Dedifferentiated amniotic fluid mesenchymal stem cell (primary cell): ENCODE results near the gene HIBADH.
"Not testable (repeated sequence)": the region's sequence is repeated elsewhere in the genome, so short reads cannot be mapped to it uniquely, and the experiment has no call there.

Experiments
- DNase-seq: peaks from one replicate; pipeline ENCODE4 v3.0.0-alpha.2; 2016; ENCODE audit errors: extremely low spot score

HIBADH gene

DNA sequence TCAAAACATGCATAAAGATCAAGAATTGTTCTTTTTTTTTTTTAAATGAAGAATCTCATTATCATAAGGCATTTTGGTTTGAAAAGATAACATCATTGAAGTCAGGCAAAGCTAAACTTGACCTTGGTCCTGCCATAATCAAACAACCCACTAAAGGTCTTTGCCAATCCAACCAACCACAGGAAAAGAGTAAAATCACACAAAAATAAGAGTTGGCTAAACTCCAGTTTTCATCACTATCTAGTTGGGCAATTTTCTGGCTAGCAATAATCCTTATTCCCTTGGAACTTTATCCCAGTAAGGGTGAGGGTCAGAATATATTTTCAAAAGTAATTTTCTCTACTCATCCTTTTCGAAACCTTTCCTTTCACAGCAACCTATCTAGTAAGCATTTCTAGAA is 62.4 kb downstream of the HIBADH start:
- no peak for DNase-seq

DNA sequence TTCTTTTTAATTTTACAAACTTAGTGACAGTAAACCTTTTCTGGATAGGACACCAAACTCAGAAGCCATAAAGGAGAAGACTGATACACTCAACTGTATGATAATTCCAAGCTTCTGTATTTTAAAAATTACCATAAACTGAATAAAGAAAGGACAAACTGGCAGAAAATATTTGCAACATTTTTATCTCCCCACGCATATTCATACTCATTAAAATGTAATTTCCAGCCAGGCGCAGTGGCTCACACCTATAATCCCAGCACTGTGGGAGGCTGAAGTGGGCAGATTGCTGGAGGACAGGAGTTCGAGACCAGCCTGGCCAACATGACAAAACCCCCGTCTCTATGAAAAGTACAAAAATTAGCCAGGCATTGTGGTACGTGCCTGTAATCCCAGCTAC is 67.7 kb downstream of the HIBADH start:
- DNase-seq, result no peak

DNA sequence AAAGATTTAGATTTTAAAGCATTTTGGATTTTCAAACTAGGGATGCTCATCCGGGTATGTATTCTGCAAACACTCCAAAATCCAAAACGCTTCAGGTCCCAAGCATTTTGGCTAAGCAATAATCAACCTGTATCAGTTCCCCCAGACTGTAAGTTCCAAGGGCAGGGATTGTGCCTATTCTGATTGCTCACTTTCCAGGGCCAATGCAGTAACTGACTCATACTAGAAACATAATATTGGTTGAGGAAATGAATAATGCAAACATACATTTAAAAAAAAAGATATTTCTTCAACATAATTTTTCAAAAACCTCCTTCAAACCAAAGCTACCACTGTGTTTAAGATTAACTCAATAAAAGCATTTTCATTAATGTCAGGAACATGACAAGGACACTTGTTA is 69.5 kb downstream of the HIBADH start:
- DNase-seq, result no peak

DNA sequence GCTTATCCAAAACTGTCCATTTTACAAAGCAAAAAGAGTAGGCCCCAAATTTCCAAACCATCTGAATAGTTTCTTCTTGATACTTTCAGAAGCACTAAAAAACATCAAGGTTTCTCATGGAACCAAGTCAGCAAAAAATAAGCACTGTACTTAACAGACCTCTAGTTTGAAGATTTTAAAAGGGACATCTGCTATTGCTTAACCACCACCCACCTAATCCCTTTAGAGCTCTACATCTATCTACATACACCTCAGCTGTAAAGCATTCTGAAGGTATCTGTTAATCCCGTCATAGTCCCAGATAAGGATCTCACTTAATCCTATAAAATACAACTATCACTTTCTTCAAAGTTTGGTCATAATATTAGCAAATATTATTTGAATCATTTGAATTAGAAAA is 72.3 kb downstream of the HIBADH start:
- no peak for DNase-seq

DNA sequence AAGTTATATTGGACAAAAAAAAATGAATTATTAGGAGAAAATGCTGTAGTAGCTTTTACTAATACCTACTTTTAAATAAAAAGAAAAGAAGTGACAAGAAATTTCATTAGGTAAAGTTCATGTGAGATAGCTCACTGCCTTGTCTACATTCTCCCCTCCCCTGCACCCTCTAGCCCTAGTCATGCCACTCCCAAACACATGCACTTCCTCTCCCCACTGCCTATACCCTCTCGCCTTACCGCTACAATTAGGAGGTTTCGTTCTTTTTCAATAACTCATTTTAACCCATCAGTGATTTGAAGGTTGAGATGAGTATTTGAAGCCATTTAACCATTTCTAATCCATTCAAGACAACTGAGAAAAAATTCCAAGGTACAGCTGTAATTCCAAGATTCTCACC is 75.3 kb downstream of the HIBADH start:
- DNase-seq, result no peak

DNA sequence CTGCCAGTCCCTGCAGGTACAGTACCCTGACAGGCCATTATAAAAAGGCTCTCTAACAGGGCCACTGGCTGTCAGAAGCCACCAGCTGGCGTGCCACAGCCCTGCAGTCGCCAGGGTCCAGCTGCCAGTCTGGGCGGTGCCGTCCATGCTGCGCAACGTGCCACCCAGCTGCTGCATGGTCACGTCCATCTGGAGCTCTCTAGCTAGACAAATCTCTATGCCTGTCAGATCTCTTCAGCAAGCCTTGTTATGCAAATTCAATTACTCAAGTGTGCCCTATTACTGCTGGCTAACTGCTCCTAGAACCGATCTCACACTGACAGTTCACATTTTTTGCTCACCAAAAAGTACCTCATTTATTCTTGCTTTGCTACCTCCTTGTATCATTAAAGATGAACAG is 75.9 kb downstream of the HIBADH start:
- DNase-seq, result no peak

DNA sequence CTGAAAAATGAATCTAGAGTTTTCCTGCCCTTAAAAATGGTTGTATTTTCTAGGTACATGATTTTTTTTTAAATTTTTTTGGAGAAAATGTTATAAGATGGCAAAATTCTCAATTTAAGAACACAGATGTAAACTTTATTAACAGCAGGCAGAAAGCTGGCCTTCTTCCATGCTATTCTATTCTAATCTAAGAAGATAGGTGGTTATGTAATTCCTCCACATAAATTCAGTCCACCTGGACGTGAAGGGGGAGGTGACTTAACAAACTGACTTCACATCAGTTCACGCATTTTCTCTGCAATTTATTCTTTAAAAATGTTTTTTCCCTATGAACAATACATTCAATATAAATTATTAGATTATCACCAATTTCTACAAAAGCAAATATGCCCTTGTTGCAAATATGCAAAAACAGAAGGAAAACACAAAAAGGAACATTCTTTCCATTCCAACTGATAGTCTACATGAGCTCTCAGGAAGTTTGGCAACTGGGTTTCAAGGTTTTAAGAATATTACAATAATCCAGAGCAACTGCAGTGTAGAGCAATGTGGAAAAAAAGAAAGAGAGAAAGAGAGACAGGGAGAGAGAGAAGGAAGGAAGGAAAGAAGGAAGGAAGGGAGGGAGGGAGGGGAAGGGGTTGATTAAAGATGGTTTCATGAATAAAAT is 76.8 kb downstream of the HIBADH start:
- peak; percentile 22 for DNase-seq

DNA sequence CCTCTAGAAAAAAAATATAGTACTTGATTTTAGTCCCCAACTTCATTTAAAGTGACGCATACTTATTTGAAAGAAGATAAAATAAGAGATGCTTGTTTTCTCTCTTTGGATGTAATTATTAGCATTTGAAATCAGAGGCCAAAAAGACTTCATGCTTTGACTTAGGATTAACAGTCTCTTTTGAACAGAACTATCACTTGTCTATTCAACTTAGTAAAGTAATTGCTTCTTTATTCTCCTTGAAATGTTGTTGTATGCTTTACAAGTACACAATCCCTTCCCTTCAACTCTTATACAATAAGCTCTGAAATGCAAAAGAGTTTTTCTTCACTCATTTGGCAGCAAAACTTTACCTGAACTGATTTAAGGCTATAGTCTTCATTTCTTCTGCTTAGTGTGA is 80.8 kb downstream of the HIBADH start:
- no peak for DNase-seq

DNA sequence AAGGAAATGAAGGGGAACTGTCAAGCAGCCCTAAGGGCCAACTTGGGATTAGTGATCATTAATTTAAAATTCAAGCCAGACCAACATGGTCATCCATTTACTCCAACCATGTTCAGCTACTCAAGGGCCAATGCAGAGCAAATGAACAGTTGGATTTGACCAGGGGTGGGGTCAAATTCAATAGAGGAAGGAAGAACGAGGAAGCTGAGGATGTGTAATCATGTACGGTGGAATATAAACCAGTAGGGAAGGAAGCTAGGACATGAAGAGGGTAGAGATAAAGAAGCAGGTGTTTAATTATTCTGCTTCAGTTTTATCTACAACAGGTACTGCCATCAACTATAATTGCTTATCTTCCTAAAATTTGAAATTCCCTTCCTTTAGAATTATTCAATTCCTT is 81.6 kb downstream of the HIBADH start:
- no peak for DNase-seq

DNA sequence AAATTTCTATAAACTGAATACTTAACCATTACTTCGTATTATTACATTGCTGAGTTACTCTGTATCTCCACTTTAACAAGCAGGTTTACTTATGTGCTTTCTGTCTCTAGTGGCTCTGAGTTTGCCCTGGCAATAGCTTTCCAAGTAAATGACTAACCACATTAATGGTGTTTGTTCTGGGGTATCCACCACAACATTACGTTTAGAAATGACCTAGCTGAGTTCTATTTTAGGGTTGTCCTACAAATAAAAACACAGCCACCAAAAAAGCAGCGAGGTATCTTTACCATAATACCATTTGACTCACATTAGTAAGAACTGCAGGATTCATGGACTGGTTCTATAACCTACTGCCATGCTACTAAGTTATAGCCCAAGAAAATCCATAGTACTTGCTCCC is 83.1 kb downstream of the HIBADH start:
- DNase-seq, result no peak

DNA sequence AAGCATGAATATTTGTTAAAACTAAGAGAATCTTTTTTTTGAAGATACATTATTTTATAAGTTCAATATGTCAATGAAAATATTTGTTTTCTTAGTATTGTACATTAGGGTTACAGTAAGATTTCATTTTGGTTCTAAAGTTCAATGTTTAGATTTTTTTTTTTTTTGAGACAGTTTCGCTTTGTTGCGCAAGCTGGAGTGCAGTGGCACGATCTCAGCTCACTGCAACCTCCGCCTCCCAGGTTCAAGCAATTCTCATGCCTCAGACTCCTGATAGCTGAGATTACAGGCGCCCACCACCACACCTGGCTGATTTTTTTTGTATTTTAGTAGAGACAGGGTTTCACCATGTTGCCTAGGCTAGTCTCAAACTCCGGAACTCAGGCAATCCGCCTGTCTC is 84.5 kb downstream of the HIBADH start:
- DNase-seq, result not testable (repeated sequence)

DNA sequence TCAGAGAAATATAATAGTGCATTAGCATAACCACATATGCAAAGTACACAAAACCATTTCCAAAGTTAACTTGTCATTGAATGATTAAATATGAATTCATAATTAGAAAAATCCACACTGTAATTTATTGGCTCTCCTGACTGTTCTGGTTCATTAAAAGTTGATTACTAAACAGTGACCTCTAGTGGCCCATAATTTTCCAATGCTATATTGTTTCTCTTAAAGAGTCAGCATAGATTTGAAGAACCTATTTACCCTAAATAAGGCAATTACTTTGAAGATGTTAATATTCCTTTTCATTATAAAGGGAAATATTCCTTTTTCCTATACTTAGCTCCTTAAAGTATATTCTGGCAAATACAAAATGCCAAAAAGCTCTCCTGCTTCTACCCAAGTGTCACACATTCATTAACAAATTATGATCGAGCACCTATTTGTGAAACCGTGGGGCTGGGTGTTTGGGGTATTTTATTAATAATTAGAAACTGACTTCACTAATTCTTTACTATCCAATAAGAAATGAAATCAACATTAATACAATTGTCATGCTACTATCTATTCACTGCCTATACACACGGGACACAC is 86.2 kb downstream of the HIBADH start:
- no peak for DNase-seq

DNA sequence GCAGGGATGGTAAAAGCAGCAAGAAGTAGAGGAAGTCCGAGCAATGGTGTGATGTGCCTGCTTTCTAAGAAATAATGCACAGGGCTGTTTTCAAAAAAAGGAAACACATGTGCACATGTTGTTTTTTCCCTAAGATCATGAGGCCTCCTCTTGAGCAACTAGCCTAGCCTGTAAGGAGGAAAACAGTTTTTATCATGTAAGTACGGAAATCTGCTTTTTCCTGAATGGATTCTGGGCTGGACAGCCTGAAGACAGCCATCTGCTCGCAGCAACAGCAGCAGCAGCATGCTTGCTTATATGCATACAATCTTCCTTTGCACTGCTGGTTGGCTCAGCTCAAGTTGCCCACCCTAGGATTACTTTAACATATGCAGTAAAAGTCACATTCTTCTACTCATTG is 87.1 kb downstream of the HIBADH start:
- no peak for DNase-seq

DNA sequence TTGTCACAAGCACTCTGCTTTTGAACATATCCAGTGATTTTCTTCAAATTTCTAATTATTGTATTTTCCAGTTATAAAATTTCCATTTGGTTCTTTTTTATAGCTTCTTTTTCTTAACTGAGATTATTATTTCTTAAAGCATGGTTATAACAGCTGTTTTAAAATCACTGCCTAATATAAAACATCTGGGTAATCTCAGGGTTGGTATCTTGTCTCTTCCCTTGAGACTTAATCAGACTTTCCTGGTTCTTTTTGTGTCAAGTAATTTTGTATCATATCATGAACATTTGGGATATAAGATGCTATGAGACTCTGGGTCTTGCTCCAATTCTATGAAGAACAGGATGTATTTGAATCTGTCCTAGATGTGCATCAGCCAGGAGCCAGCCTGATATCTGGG is 93.6 kb downstream of the HIBADH start:
- DNase-seq, result no peak

DNA sequence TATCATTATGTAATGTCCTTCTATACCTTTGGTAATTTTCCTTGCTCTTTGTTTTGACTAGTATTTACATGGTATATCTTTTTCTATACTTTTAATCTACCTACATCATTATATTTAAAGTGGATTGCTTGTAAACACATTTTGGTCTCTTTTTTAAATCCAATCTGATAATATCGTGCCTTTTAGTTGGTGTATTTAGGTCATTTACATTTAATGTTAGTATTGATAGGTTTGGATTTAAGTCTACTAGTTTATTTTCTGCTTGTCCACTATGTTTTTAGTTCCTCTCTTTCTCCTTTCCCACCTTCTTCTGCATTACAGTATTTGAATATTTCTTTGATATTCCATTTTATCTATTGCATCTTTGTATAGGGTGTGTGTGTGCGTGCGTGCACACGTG is 95.4 kb downstream of the HIBADH start:
- DNase-seq, result no peak

DNA sequence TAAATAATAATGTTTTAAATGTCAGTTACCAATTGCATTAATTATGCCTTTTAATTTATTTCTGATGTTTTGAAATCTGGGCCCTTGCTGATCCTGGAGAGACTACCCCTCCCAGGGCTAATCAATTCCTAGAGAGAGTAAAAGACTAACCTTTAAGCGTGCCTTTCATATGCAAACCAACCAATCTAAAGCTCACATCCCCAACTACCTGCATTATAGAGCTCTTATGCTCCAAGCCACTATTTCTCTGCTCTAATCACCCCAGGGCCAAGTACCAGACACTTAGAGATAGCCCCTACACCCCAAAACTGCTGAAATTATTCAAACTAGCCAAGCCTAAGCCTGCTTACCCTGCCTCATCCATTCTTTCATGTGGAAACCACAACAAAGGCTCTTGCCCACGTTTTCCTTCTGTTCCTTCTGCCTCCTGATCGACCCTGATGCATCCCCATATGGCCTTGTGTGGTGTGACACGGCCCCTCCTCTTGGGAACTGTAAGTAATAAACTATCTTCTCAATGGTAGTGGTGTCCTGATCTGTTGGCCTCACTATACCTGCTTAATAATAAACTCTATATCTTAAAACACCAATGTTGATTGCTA is 97.7 kb downstream of the HIBADH start:
- no peak for DNase-seq

DNA sequence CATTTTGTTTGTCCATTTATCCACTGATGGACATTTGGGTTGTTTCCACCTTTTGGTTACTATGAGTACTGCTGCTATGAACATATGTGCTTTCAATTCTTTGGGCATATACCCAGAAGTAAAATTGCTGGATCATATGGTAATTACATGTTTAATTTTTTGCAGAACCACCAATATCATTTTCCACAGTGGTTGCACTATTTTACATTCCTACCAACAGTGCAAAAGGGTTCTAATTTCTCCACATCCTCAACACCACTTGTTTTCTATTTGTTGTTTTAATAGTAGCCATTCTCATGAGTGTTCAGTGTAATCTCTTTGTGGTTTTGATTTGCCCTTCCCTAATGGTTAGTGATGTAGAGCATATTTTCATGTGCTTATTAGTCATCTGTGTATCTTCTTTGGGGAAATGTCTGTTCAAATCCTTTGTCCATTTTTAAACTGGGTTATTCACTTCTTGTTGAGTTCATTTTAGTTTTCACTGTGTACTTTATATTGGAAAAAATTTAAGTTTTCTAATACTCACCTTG is 101.9 kb downstream of the HIBADH start:
- DNase-seq, result no peak

DNA sequence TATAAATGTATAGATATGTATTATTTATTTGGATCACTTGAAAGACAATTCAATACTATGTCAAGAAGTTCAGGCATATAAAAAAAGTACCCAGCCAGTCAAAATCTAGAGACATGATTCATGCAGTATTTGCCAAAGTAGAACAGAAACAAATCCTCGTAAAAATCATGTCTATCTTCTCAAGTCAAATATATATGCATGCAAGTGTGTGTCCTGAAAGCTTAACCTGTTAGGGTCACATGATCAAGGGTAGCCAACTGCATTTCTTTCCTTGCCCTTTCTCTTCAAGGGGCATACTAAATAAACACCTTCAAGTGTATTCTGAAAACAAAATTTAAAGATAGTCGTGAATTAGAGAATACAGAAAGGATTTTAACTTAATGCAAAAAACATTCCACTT is 107.0 kb downstream of the HIBADH start:
- no peak for DNase-seq

DNA sequence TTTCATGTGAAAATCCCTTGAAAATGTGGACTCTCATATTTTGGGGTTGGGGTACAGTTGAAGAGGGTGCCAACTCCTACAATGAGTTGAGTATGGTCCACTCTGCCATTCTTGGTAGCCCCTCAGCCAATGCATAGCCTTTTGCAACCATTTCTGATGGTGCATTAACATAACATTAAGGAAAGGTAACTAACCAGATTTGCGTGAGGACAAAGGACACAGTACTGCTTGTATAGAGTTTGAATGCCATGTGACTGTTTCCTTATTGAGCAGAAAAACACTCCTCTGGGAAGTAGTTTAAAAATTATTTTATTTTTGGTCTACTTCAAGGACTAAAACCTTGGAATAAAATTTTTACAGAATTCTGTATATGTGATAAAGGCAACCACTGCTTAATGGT is 107.9 kb downstream of the HIBADH start:
- no peak for DNase-seq

DNA sequence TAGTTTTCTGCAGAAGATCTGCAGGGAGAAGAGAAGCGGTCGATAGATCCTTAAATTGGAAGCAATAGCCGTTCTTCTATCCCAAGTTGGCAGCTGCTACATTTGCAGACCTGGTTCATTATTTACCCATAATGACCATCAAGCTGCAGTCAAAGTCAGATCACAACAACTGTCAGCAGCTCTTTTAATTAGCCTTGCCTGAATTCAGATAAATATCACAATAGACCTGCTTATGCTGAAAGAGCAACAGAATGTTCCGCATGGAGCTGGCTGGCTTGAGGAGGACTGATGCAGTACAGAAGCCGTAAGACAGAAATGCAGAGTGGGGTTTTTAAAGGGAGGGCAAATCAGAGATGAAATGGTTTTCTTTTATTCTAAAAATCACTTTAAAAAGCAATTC is 109.4 kb downstream of the HIBADH start:
- no peak for DNase-seq

DNA sequence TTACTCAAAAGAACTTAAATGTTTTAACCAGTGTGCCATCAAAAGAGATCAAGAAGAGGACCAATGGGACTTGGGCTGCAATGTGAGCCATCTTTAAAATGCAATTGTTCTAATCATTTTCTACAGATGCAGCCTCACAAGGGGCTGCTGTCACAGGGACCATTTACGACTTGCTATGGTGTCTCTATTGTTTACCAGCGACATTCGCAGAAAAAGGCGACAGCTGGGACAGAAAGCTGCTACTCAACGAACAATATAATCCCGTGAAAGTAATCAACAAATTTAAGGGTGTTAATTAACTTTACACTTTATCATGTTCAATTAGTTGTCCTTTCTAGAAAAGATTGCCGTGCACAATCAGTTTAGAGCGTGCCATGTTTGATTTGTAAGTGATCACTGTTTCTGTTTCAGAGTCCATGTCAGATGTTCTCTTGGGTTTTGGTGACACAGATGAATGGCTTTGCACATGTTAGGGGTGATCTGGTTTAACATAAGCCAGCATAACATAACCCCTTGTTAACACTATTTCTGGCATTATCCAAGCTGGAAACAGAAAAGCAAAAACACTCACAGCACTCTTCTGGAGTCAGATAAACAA is 110.8 kb downstream of the HIBADH start:
- no peak for DNase-seq

DNA sequence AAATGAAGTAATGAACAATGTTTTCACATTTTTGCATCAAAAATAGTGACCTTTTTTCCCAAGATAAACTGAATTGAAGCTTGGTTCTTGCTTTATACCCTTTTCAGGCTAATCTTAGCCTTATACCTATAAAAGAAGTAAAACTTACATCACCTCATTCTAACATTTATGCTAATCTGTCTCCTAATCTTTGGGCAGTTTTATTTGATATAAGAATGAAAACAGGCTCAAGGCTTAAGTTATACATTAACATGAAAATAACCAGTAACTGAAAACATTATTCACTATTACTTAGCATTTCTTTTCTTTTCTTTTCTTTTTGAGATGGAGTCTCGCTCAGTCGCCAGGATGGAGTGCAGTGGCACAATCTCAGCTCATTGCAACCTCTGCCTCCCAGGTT is 113.1 kb downstream of the HIBADH start:
- no peak for DNase-seq

DNA sequence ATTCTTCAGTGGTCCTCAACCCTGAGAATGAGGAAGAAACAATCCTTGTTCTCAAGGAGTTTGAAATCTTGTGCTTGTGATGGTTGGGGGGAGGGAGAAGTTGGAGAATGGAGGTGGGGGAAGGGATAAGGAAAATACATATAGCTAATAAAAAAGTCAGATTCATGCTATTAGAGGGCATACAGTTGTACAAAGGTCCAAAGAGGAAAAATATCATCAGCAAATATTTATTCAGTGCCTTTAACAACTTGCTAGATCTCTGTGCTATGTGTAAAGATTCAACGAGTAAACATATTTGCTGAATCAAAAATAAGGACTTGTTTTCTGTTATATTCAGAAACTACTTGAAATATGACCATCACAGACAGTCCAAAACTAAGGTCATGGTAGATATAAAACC is 114.4 kb downstream of the HIBADH start:
- DNase-seq, result no peak
